ENCODE measurements around the gene PRELID3B. TPM values are rescaled to one million over a fixed set of nuclear protein-coding genes. Genes with fewer than 3 reads are reported as not detected.

Gene PRELID3B
- total and polyA plus RNA-seq, 2 experiments from 2014 or later, result 64.1 to 75.8 TPM

DNA sequence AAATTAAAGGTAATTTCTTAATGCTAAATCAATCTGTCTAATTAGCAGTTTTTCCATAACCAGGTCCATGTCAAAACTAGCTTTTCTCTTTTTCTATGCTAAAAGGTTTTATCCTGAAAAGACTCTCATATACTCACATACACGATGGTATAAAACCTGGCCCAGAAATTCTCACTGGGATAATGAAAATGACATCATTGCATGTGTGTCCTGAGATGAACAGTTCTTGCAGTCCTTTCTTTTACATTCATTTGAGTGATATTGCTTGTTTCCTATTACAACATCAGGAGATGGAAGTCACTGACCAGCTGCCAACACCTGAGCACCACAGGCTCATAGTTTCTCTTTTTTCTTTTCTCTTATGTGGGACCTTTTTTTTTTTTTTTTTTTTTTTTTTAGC is 7.9 kb upstream of the PRELID3B start:
- no peak for DNase-seq
- Histone ChIP-seq H3K4me1 (ENCODE audit: insufficient read depth) (peaks cover 12% of the 10 kb centered on the region), H3K79me2 (ENCODE audit: insufficient read depth) (no peaks in the 10 kb centered on the region), H3K27me3 (replicated peaks; ENCODE audit: insufficient read depth) (peaks cover 9% of the 10 kb centered on the region; the same call in 1 of the 2 replicates), H3K9ac (no peak overlapping the region), H3K4me2 (ENCODE audit: unreplicated experiment) (no peak overlapping the region), H3K9me2 (ENCODE audit: insufficient read depth) (no peaks in the 10 kb centered on the region), H3K4me3 (no peak overlapping the region), H3K9me3 (ENCODE audit: low read depth) (no peaks in the 10 kb centered on the region), H3K27ac (no peak overlapping the region), H3K36me3 (ENCODE audit: low read depth) (no peaks in the 10 kb centered on the region), H2AFZ (no peak overlapping the region), H3F3A (ENCODE audit: insufficient read depth) (peaks cover 14% of the 10 kb centered on the region), H4K20me1 (ENCODE audit: insufficient read depth) (no peaks in the 10 kb centered on the region)
- in situ Hi-C loops (cut with MboI), result no loop called here
- TF ChIP-seq EZH2phosphoT487 (IDR thresholded peaks at IDR 0.05; ENCODE audit: insufficient read depth, low read depth) (no peak), EZH2 (IDR thresholded peaks at IDR 0.05; ENCODE audit: insufficient read depth, poor library complexity, severe bottlenecking) (no peak)
- WGBS, 2 experiments (ENCODE audit: low coverage in 1 of 2, low lambda C conversion rate in 2 of 2, missing lambda C conversion rate in 2 of 2), result 0 to 12% methylated on average over 1 of the region's 1 CpG

DNA sequence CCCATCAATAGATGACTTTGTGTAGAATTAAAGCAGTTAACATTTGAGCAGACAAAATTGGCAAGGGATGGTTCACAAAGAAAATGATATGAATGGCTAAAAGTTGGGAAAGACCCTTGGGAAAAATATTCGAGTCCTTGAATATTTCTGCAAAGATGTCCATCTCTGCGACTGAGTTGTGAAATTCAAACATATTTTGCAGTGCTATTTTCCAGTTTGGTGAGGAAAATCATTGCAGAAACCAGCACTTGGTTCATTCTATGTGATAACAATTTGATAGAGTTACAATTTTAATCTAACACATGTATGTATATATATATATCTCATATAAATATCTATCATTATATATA is 6.1 kb upstream of the PRELID3B start:
- H2AFZ ChIP-seq, result 0 out of 2 replicates have a peak overlapping the region, but pooled peaks have one; percentile 56
- no peaks in the 10 kb centered on the region for H3K9me3 ChIP-seq (ENCODE audit: low read depth)
- no peaks in the 10 kb centered on the region for H4K20me1 ChIP-seq (ENCODE audit: insufficient read depth)
- H3K36me3 ChIP-seq (ENCODE audit: low read depth), result no peaks in the 10 kb centered on the region
- H3K9me2 ChIP-seq (ENCODE audit: insufficient read depth), result no peaks in the 10 kb centered on the region
- H3K4me3 ChIP-seq, result peak overlapping the region; percentile 43
- DNase-seq, result no peak
- H3K9ac ChIP-seq, result no peak overlapping the region
- in situ Hi-C loops (cut with MboI), result no loop called here
- peaks cover 20% of the 10 kb centered on the region for H3F3A ChIP-seq (ENCODE audit: insufficient read depth)
- H3K4me2 ChIP-seq (ENCODE audit: unreplicated experiment), result peak overlapping the region; percentile 78
- peaks cover 9% of the 10 kb centered on the region; the same call in 1 of the 2 replicates for H3K27me3 ChIP-seq (replicated peaks; ENCODE audit: insufficient read depth)
- H3K79me2 ChIP-seq (ENCODE audit: insufficient read depth), result no peaks in the 10 kb centered on the region
- H3K27ac ChIP-seq, result peak overlapping the region; percentile 54
- peaks cover 15% of the 10 kb centered on the region for H3K4me1 ChIP-seq (ENCODE audit: insufficient read depth)
- 80 to 94% methylated on average over 2 of the region's 2 CpGs for WGBS, 2 experiments (ENCODE audit: low coverage in 1 of 2, low lambda C conversion rate in 2 of 2, missing lambda C conversion rate in 2 of 2)
- TF ChIP-seq EZH2phosphoT487 (IDR thresholded peaks at IDR 0.05; ENCODE audit: insufficient read depth, low read depth) (no peak), EZH2 (IDR thresholded peaks at IDR 0.05; ENCODE audit: insufficient read depth, poor library complexity, severe bottlenecking) (no peak)

DNA sequence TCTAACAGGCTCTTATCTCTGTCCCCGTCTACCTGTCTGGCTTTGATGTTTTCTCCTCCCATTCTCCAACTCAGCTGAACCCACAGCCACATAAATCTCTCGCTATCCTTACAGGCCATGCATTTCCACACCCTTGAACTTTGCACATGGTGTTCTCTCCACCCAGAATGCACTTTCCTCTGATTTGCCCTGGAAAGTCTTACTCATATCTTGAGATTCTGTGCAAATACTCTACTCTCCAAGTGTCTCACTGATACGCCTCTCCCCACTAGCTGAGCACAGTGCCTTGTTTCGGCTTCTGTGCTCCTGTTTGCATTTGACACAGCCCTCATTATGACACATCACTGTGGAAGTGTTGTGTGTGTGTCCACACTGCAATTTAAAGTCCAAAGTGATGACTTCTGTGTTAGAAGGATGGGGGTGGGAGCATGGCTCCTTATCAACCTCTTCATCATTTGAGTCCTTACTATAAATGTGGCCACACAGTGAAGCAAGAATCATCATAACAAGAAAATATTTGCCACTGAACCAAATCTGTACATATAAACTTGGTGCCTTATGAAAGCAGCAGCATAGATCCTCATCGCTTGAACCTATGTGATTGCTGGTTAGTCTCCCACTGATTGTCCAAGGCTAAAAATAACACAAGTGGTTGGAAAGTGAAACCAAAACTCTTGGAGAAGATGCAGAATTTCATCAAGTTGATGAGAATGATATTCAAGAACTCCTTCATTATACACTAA is 5.5 kb upstream of the PRELID3B start:
- peak overlapping the region; percentile 56 for H2AFZ ChIP-seq
- peak; percentile 85 for DNase-seq
- in situ Hi-C loops (cut with MboI), result no loop called here
- H3K79me2 ChIP-seq (ENCODE audit: insufficient read depth), result no peaks in the 10 kb centered on the region
- H3K27ac ChIP-seq, result peak overlapping the region; percentile 54
- H3K4me3 ChIP-seq, result peak overlapping the region; percentile 43
- H3K9me3 ChIP-seq (ENCODE audit: low read depth), result no peaks in the 10 kb centered on the region
- H4K20me1 ChIP-seq (ENCODE audit: insufficient read depth), result no peaks in the 10 kb centered on the region
- H3K4me2 ChIP-seq (ENCODE audit: unreplicated experiment), result peak overlapping the region; percentile 78
- no peaks in the 10 kb centered on the region for H3K36me3 ChIP-seq (ENCODE audit: low read depth)
- H3K27me3 ChIP-seq (replicated peaks; ENCODE audit: insufficient read depth), result 0 out of 2 replicates have a peak, but pooled peaks cover 6% of the 10 kb centered on the region
- WGBS, 2 experiments (ENCODE audit: low coverage in 1 of 2, low lambda C conversion rate in 2 of 2, missing lambda C conversion rate in 2 of 2), result 45 to 49% methylated on average over 5 of the region's 5 CpGs
- no peaks in the 10 kb centered on the region for H3K9me2 ChIP-seq (ENCODE audit: insufficient read depth)
- H3K4me1 ChIP-seq (ENCODE audit: insufficient read depth), result peaks cover 21% of the 10 kb centered on the region
- TF ChIP-seq EZH2 (IDR thresholded peaks at IDR 0.05; ENCODE audit: insufficient read depth, poor library complexity, severe bottlenecking), result no peak
- TF ChIP-seq EZH2phosphoT487 (IDR thresholded peaks at IDR 0.05; ENCODE audit: insufficient read depth, low read depth), result no peak
- H3F3A ChIP-seq (ENCODE audit: insufficient read depth), result peaks cover 25% of the 10 kb centered on the region
- H3K9ac ChIP-seq, result no peak overlapping the region

DNA sequence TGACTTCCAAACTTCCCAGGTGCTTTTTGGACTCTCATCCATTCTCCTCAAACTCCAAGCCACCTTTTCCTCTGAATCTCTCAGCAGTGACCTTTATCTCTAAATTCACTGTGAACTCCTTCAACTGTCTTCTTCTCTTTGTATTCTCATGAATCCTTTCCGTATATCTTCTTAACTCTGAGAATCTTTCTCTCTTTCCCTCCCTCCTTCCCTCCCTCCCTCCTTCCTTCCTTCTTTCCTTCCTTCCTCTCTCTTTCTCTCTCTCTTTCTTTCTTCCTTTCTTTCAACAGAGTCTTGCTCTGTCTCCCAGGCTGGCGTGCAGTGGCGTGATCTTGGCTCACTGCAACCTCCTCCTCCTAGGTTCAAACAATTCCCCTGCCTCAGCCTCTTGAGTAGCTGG is 4.3 kb upstream of the PRELID3B start:
- H3K4me3 ChIP-seq, result no peak overlapping the region
- H3K27me3 ChIP-seq (replicated peaks; ENCODE audit: insufficient read depth), result 0 out of 2 replicates have a peak, but pooled peaks cover 5% of the 10 kb centered on the region
- no peak overlapping the region for H3K27ac ChIP-seq
- no peaks in the 10 kb centered on the region for H3K36me3 ChIP-seq (ENCODE audit: low read depth)
- H3K9me2 ChIP-seq (ENCODE audit: insufficient read depth), result no peaks in the 10 kb centered on the region
- H3K4me2 ChIP-seq (ENCODE audit: unreplicated experiment), result no peak overlapping the region
- H2AFZ ChIP-seq, result no peak overlapping the region
- WGBS, 2 experiments (ENCODE audit: low coverage in 1 of 2, low lambda C conversion rate in 2 of 2, missing lambda C conversion rate in 2 of 2), result 97 to 98% methylated on average over 3 of the region's 3 CpGs
- no peak overlapping the region for H3K9ac ChIP-seq
- peaks cover 7% of the 10 kb centered on the region for H3K79me2 ChIP-seq (ENCODE audit: insufficient read depth)
- peaks cover 26% of the 10 kb centered on the region for H3F3A ChIP-seq (ENCODE audit: insufficient read depth)
- DNase-seq, result no peak
- in situ Hi-C loops (cut with MboI), result no loop called here
- no peaks in the 10 kb centered on the region for H4K20me1 ChIP-seq (ENCODE audit: insufficient read depth)
- TF ChIP-seq EZH2 (IDR thresholded peaks at IDR 0.05; ENCODE audit: insufficient read depth, poor library complexity, severe bottlenecking), result no peak
- no peak for TF ChIP-seq EZH2phosphoT487 (IDR thresholded peaks at IDR 0.05; ENCODE audit: insufficient read depth, low read depth)
- no peaks in the 10 kb centered on the region for H3K9me3 ChIP-seq (ENCODE audit: low read depth)
- H3K4me1 ChIP-seq (ENCODE audit: insufficient read depth), result peaks cover 24% of the 10 kb centered on the region

Data from GM23248 (cell line).